GM12865 (cell line): ENCODE measurements around the gene PKN1.

Experiments used
- DNase-seq: peaks from one replicate; pipeline ENCODE4 v3.0.0; 2010; ENCODE audit warnings: low read depth
- H3K4me3 ChIP-seq: 2 replicates; pipeline ENCODE4 v1.5.1; 2011; ENCODE audit warnings: mild to moderate bottlenecking, low read depth, low read length, control low read depth
- CTCF ChIP-seq: IDR thresholded peaks from 2 replicates; pipeline ENCODE4 v1.5.1; 2011; ENCODE audit warnings: low read length, control low read depth, low read depth, inconsistent platforms; ENCODE audit not compliant: insufficient read depth; ENCODE audit errors: missing control alignments

Gene PKN1

GRCh38 chr19:14407605-14408484 is 25.3 kb upstream of the PKN1 start:
- TF ChIP-seq CTCF: no peak
- no peak for DNase-seq

GRCh38 chr19:14408491-14409145 is 24.5 kb upstream of the PKN1 start:
- no peak for TF ChIP-seq CTCF
- no peak overlapping the region for H3K4me3 ChIP-seq
- no peak for DNase-seq

More at GRCh38 chr19:14407605-14408484, 25.3 kb upstream of the PKN1 start:
- no peak overlapping the region for H3K4me3 ChIP-seq

GRCh38 chr19:14409146-14410023 is 23.7 kb upstream of the PKN1 start:
- TF ChIP-seq CTCF: no peak
- no peak for DNase-seq
- no peak overlapping the region for H3K4me3 ChIP-seq

GRCh38 chr19:14410091-14411051 is 22.7 kb upstream of the PKN1 start:
- no peak overlapping the region for H3K4me3 ChIP-seq
- TF ChIP-seq CTCF: no peak
- DNase-seq: peak; percentile 55

GRCh38 chr19:14411161-14411937 is 21.8 kb upstream of the PKN1 start:
- TF ChIP-seq CTCF: no peak
- DNase-seq: no peak
- no peak overlapping the region for H3K4me3 ChIP-seq
